H1 (cell line): Measurements from ENCODE around the gene LTO1.

Experiments
- CREB1 ChIP-seq: IDR thresholded peaks from 2 replicates; pipeline ENCODE4 v1.6.1; 2012; ENCODE audit warnings: inconsistent platforms
- CTCF ChIP-seq, 3 experiments: IDR thresholded peaks; 1 replicate in 2 of 3; 2 replicates in 1 of 3; pipeline versions ENCODE4 v1.5.1 to v1.6.1; 2011; ENCODE audit warnings: low read length in 3 of 3, mild to moderate bottlenecking in 3 of 3, inconsistent platforms in 2 of 3, low read depth in 1 of 3, moderate library complexity in 1 of 3; ENCODE audit not compliant: insufficient read depth in 1 of 3; ENCODE audit errors: control extremely low read depth in 1 of 3
- EGR1 ChIP-seq: IDR thresholded peaks from 2 replicates; pipeline ENCODE4 v1.6.1; 2011; ENCODE audit warnings: low read depth, low read length, borderline replicate concordance
- FOSL1 ChIP-seq: IDR thresholded peaks from 2 replicates; pipeline ENCODE4 v1.6.1; 2011; ENCODE audit warnings: mild to moderate bottlenecking, low read depth, low read length, moderate library complexity; ENCODE audit not compliant: insufficient read depth
- GTF2F1 ChIP-seq: IDR thresholded peaks from 2 replicates; pipeline ENCODE4 v1.6.1; 2012; ENCODE audit warnings: low read depth, low read length, improper control_type of control experiment, borderline replicate concordance
- RAD21 ChIP-seq, 2 experiments: IDR thresholded peaks in 1 of 2; conservative IDR thresholded peaks in 1 of 2; 2 replicates each; pipeline ENCODE4 v1.6.1; 2011; ENCODE audit warnings: low read depth in 2 of 2, low read length in 2 of 2, improper control_type of control experiment in 1 of 2, inconsistent platforms in 1 of 2, mild to moderate bottlenecking in 1 of 2, moderate library complexity in 1 of 2
- YY1 ChIP-seq: IDR thresholded peaks from 2 replicates; pipeline ENCODE4 v1.6.1; 2011; ENCODE audit warnings: low read depth, mild to moderate bottlenecking, low read length

- TF ChIP-seq FOSL1 (no peak), YY1 (no peak), GTF2F1 (no peak), CTCF (IDR thresholded peaks at IDR 0.05; ENCODE audit: control extremely low read depth in 1 of 3, insufficient read depth in 1 of 3, low read depth in 1 of 3, low read length in 3 of 3) (no peak), CREB1 (no peak), RAD21 (IDR thresholded peaks at IDR 0.05 in 1 of 2, conservative IDR thresholded peaks at IDR 0.05 in 1 of 2; ENCODE audit: low read depth in 2 of 2, low read length in 2 of 2) (no peak), EGR1 (no peak)
These were observed 26.2 kb downstream of the LTO1 start for GRCh38 chr11:69648679-69649575.
